Mesenteric fat pad (tissue), 1 donor: ENCODE results near the gene HRCT1. TPM values are rescaled to one million over a fixed set of nuclear protein-coding genes. Genes with fewer than 3 reads are reported as not detected.
"Not testable (repeated sequence)": the region's sequence is repeated elsewhere in the genome, so short reads cannot be mapped to it uniquely, and the experiment has no call there.

Source experiments
- DNase-seq: peaks from one replicate; pipeline ENCODE4 v3.0.0-alpha.2; 2020; ENCODE audit warnings: low spot score
- long read RNA-seq: library from polyadenylated mRNA; unstranded; transcript quantifications from one replicate; pipeline ENCODE4 v2.0.0, GENCODE V29; 2020
- total RNA-seq: library from RNA; stranded (reverse); fragmentation: NEBNext Ultra II Directional; extraction: Animal tissue kit (Norgen Biotek cat#: 25700); gene quantifications from one replicate; pipeline ENCODE4 v1.2.1, GENCODE V29; 2021
- donor health status: DM: yes; HTN: yes; CAD: no.

HRCT1 gene
- 5.2 TPM for total RNA-seq
- long read RNA-seq, partial matches to known transcripts: 0 of 1 reads
- long read RNA-seq, other reads (novel, unspliced or antisense): 0 of 1 reads

DNA sequence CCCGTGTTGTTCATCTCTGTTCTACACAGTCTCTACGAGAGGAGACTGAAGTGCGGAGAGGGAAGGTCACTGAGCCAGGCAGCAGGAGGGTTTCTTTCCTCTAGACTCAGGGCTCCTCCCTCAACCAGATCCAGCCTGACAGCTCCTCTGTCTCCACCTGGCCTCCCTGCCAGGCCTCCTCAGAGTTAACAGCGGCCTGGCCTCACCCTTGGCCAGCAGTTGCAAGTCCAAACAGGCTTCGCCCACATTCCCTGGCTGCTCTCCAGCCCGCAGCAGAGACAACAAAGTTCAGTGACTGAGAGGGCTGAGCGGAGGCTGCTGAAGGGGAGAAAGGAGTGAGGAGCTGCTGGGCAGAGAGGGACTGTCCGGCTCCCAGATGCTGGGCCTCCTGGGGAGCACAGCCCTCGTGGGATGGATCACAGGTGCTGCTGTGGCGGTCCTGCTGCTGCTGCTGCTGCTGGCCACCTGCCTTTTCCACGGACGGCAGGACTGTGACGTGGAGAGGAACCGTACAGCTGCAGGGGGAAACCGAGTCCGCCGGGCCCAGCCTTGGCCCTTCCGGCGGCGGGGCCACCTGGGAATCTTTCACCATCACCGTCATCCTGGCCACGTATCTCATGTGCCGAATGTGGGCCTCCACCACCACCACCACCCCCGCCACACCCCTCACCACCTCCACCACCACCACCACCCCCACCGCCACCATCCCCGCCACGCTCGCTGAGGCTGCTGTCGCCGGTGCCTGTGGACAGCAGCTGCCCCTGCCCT lies at the start of gene HRCT1:
TSS of gene HRCT1 (plus strand) at position 291 of the 768 bp plus-strand sequence. CDS start at position 377, 86 bp downstream.
- peak; percentile 92 for DNase-seq

DNA sequence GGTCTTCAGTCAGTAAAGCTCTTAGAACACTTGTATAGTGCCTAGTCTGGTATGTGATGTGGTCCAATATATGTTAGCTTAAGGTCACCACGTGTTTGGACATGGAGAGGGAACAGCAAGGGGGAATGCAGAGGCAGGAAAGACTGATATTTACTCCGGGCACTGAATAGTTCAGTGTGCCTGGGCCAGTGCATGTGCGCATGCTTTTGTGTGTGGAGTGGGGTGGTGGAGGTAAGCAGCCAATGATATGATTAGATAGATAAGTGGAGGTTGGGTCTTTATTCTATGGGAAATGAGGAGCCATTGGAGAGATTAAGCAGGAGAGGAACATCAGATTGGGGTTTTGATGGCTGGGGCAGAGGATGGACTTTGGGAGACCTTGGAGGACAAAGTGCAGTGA lies 49.8 kb upstream of the HRCT1 start:
- DNase-seq: peak; percentile 71

DNA sequence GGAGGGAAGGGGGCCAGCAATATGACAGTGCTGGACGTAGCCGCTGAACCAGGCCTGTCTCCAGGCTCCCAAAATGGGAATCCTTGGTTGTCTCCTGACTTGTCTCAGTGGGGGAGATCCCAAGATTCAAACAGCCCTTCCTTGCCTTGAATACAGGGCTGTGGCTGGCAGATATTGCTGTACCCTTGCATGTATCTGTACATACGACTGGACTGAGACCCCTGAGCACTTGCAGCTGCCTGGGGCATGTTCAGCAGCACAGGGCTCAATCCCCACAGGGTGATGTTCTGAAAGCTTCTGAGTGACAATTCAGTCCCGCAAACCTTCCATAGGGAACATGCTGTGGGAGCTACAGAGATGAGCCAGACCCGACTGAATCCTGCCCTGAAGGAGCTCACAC lies 49.1 kb upstream of the HRCT1 start:
- peak; percentile 53 for DNase-seq

DNA sequence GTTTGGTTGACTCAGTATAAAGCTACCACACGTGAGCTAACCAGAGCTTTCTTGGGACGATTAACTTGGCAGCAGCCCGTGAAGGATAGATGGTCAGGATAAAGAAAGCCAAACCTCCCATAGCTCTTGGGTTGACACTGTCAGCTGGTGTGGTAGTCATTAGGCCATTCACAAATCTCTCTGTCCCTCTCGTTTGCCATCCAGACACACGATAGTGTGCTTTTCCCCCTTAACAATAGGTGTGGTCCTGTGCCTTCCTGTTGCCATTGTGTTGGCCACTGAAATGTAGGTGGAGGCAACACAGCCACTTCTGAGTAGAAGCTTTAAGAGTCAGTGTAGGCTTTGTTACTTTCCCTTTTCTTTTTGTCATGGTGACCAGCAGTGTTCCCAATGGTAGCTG lies 47.5 kb upstream of the HRCT1 start:
- no peak for DNase-seq

DNA sequence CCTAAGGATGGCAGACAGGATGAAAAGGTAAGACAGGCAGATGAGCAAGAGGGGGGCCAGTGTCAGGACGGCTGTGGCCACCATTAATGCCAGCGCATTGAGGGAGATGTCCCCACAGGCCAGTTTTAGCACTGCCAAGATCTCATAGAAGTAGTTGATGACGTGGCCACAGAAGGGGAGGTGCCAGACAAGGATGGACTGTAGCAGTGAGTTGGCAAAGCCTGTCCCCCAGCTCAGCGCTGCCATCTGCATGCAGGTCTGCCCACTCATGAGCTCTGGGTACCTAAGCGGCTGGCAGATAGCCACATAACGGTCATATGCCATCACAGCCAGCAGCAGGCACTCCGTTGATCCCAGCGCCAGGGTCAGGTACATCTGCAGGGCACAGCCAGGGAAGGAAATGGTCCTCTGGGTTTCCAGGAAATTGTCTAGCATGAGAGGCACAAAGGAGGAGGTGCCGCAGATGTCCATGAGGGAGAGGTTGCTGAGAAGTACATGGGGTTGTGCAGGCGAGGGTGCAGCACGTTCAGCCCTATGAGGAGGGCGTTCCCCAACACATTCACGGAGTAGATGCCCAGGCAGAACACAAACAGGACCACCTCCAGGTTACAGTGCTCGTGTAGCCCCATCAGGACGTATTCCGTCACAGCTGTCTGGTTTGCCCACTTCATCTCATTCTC lies 46.6 kb upstream of the HRCT1 start:
- peak; percentile 69 for DNase-seq

DNA sequence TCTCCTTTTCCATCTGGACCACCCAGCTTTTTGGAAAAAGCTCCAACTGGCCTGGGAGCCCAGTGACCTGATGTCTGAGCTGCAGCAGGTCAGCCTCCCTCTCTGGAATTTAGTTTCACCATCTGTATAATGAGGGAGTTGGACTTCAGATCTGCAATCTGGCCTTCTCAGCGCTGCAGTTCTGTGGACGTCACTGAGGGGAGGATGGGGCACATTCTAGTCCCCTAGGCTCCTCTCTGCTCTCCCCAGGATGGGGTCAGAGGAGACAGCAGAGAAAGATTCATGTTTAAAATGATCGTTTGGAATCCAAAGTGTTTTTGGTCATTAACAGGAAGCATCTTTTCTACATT lies 46.0 kb upstream of the HRCT1 start:
- no peak for DNase-seq

DNA sequence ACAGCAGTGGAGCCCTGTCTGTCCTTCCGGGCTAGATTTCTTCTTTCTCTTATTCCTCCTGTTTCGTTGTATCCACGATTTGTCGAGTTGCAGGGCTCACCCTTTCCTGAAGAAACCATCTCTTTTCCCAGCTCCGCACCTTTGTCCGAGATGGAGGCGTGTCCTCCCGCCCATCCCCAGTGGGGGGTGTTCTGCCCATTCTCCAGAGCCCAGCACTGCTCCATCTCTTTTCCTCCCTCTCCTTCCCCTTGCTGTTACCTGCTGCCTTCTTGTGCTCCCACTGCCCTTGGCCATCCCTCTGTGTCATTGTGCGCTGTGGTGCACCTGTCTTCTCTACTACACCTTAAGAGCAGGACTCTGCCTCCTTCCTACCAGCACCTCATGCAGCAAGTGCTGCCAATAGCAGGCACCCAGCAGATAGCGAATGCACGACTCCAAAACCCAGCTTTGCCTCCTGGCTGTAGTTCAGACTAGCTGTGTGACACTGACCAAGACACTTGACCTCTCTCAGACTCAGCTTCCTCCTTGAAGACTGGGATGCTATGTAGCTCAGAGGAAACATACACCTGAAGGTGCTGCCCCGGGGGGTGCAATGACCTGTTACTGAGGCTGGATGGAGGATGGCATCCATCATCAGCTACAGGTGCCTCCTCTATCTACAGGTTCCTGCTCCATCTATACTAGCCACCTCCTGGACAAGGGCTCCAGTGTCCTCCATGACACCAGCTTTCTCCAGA lies 44.7 kb upstream of the HRCT1 start:
- DNase-seq: no peak

DNA sequence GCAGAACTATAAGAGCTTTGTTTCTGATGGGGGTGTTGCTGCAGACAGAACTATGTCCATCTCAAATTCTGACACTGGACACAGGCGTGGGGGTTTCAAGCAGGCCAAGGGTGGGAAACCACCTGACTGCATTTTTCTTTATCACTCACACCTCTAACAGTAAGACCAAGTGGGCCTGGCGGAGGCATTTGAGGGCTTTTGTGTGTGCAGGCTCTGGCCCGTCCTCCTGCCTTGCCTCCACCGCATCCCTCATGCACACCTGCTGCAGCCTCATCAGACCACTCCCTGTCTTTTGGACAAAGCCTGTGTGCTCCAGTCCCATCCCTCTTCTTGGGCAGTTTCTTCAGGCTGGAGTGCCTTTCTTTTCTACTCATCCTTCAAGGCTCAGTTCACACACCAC lies 43.7 kb upstream of the HRCT1 start:
- DNase-seq: peak; percentile 85

DNA sequence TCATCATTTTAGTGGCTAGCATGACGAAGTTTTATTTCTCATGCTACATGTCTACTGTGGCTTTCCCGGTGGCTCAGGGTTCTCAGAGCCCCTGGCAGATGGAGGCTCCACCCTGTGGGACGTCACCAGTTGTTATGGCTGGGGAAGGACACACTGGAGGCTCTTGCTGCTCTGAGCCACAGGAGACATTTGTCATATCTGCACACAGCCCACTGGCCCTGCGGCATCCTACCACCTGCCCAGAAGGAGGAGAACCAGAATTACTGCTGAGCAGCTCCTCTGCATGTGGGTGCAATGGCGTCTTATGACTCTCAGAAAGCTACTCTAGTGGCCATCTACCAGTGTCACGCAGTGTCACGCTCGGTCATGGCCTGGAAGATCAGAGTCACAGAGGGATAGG lies 42.4 kb upstream of the HRCT1 start:
- DNase-seq: no peak

DNA sequence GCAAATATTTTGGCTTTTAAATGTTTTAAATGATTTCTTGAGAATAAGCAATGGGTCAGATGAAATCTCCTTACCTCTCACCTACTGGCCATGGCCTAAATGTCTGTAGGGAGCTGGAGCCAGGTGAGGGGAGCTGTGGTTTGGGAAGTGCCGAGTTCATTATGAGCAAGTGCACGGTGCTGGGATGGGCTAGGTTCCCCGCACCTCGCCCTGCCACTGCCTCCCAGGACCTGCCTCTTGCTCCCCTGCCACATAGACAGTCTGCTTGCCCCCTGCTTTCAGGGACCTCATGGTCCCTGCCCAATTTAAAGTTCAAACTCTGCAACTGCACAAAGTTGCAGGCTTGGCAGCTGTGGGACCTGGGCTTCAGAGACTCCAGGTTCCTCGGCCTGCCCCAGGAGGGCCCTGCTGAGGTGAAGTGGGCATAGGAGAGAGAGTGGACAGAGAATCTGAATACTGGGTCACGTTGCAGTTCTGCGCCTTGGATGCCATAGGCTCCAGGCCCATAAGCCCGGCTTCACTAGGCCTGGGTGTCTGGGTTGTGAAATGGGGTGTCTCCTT lies 41.2 kb upstream of the HRCT1 start:
- no peak for DNase-seq

DNA sequence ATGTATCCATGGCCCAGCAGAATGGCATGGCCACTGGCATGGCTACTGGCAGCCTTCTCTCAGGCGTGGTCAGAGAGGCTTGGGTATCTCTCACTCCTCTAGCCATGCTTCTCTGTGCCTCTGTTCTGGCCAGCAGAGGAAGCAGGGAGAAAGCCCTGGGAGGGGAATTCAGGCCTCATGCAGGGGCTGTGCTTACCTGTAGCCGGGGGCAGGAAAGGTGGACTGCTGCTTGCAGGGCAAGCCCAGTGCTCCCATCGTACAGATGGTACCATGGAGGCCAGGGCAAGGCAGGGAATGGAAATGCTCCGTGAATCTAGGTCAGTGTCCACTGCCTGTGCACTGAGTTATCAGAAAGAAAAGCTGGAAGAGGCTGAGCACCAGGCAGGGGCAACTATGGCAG lies 38.5 kb upstream of the HRCT1 start:
- DNase-seq: no peak

DNA sequence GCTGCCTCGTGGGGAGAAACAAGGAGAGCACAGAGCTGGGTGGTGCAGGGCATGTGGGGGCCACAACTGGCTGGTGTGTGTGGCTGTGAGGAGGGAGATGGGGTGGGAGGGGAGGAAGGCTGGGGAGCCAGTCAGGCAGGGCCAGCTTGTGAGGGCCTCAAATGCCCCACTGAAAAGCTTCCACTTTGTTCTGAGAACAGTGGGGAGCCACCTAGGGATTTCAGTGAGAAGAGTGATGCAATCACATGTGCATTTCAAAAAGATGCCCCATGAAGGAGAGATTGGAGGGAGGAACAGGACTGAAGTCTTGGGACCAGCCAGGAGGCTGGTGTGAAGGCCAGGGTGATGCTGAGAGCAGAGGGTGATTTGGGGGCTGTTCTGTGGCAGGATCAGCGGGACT lies 37.1 kb upstream of the HRCT1 start:
- DNase-seq: no peak

DNA sequence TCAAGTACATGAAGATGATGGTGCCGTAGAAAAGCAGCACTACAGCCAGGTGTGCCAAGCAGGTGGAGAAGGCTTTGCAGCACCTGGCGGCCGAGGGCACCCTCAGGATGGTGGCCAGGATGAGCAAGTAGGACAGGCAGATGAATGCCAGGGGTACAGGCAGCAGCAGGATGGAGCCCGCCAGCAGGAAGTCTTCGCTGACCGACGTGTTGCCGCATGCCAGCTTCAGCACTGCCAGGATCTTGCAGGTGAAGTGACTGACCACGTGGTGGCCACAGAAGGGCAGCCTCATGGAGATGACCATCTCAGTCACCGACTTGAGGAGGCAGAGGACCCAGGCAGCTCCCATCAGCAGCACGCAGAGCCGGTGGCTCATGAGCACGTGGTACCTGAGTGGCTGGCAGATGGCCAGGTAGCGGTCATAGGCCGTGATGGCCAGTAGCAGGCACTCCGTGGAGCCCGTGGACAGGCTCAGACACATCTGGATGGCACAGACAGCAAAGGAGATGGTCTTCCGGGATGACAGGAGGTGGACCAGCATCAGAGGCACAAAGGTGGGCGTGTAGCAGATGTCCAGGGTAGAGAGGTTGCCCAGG lies 36.3 kb upstream of the HRCT1 start:
- DNase-seq: no peak

DNA sequence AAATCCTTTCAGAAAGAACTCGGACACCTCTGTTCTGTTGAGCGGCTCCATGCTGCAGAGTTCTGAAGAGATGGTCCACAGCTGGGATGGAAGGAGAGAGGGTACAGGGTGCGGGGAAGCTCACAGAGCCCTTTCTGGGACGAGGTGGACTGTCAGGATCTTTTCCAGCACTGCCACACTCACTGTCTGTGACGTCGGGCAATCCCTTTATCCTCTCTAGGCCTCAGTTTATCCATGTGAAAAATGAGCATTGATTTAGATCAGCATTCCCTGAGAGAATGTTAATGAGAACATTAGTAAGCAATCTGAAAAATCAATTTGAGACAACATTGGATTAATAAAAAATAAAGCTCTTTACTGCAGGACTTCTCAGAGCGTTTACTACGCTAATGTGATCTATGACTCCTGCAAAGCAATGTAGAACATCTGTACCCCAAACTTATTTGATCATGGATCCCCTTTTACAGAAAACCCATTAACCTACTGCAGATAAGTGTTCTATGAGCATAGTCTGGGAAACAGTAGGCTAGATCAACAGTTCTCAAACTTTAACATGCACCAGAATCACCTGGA lies 35.6 kb upstream of the HRCT1 start, which contains the start of gene OR13J1:
TSS of gene OR13J1 (minus strand) at position 51 of the 573 bp plus-strand sequence. CDS start at position 51, 0 bp downstream.
- no peak for DNase-seq

DNA sequence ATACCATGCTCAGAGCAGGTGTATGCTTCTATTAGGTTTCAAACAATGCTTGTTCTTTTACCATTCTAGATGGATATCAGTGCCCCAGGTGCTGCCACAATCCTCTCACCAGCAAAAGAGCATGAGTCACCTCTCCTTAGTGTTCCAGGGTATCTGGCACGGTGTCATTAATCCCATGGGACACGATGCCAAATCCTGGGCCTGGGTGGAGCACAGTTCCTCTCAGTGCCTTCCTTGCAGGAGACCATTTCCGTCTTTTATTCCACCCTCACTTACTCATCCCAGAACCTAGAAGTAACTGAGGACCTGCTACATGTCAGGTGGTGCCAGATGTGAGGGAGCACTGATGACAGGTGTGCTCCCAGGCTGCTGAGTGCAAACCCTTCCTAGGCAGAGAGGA lies 34.5 kb upstream of the HRCT1 start:
- DNase-seq: no peak

DNA sequence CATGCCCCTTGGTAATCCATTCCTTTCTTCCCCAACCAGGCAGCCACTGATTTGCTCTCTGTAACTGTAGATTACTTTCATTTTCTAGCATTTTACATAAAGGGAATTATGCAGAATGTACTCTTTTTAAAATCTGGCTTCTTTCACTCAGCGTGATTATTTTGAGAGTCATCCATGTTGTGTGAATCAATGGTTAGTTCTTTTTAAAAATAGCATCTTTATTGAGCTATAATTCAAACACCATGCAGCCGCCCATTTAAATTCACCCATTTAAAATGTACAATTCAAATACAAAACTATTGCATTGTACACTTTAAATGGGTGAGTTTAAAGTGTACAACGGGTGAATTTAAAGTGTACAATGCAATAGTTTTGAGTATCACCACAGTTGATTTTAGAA lies 33.5 kb upstream of the HRCT1 start:
- DNase-seq: no peak

DNA sequence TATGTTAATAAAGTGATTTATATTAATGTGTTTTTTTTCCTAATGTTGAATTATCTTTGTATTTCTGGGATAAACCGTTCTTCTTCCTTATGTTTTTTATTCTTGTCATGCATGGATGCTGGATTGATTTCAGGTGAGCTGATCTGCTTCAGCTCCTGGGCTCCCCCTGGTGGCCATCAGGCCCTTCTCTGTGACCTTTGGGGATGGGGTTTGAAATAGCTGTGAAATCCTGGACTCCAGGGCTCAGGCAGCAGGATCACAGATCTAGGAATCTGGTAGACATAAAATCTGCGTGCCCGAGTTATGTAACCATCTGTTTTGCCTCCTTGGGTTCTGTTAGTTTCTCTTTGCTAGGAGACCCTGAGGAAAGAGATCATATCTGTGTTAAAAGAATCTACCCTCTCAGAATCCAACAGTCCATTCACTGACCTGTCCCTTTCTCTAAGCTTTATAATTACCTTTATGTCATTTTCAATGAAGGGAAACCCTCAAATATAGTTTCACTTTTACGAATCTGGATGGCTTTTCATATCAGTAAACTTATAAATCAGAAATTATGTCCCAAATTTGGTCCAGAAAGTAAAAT lies 23.6 kb upstream of the HRCT1 start:
- no peak for DNase-seq

DNA sequence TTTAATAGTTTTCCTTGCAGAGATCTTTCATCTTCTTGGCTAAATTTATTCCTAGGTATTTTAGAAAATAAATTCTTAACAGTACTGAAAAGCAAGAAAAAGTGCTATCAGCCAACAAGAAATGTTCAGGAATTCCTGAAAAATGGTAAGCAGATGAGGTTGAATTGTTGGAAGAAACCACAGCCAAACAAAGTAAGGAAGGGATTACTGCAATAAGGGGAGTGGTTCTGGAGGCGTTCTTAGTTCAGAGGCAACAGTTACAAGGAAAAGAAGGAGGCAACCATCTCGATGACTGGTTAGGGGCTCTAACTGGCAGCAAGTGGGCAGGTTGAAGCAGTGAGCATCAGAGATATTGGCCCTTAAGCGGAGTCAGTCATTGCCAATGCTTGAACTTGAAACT lies 23.0 kb upstream of the HRCT1 start:
- DNase-seq: no peak

DNA sequence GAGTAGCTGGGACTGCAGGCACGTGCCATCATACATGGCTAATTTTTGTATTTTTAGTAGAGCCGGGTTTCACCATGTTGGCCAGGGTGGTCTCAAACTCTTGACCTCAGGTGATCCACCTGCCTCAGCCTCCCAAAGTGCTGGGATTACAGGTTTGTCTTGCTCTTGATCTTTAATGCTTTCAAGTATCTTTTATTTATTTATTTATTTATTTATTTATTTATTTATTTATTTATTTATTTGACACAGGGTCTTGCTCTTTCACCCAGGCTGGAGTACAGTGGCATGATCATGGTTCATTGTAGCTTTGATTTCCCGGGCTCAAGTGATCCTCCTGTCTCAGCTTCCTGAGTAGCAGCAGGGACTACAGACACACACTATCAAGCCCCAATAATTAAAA lies 21.1 kb upstream of the HRCT1 start:
- DNase-seq: not testable (repeated sequence)

DNA sequence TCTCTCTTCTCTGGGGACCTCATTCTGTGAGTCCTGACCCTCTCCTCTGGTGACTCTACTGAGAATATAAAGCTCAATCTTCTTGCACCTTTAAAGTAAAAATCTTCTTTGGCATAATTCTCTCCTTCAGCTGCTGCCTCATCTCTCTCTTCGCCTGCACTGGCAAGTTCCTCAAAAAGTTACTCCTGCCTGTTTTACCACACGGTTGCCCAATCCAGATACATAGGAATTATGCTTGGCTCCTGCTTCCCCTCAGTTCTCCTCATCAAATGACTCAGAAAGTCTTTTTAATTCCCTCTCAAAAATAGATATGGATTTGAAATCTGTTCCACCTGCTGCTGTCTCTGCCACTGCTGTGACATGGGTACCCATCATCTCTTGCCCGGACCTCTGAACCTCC lies 14.4 kb upstream of the HRCT1 start:
- no peak for DNase-seq

DNA sequence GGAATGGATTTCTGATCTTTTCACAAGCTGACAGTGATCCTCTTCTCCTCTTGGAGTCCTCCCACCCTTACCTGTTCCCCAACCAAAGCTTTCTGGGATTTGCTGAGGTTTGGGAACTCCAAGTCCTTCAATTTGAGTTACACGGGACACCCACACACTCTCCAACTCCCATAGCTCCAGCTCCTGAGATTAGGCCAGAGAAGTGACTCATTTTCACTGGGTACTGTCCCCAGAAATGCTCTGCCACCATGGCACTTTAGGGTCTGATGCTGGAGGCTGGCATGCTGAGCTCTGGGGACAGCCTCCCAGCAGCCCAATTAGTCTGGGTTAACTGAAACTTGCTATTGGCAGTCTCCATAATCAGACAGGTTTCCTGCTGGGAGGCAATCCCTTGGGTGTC lies 14.0 kb upstream of the HRCT1 start:
- no peak for DNase-seq
